Skeletal muscle satellite cell (primary cell): Measurements from ENCODE around the gene RAB40C.
"Not testable (repeated sequence)": the region's sequence is repeated elsewhere in the genome, so short reads cannot be mapped to it uniquely, and the experiment has no call there.

Experiments used
- H3K27me3 ChIP-seq: 2 replicates; pipeline ENCODE4 v1.7.0; 2013; ENCODE audit warnings: low read length; ENCODE audit not compliant: control insufficient read depth, insufficient read depth
- H3K36me3 ChIP-seq: 2 replicates; pipeline ENCODE4 v1.7.0; 2013; ENCODE audit warnings: mild to moderate bottlenecking, control low read depth, low read length; ENCODE audit not compliant: insufficient read depth
- H3K4me1 ChIP-seq: 2 replicates; pipeline ENCODE4 v1.7.0; 2013; ENCODE audit warnings: low read length; ENCODE audit not compliant: control insufficient read depth, insufficient read depth
- H3K4me2 ChIP-seq: 2 replicates; pipeline ENCODE4 v1.7.0; 2013; ENCODE audit warnings: mild to moderate bottlenecking, low read length
- H3K4me3 ChIP-seq: 2 replicates; pipeline ENCODE4 v1.7.0; 2013; ENCODE audit warnings: low read length
- H3K9ac ChIP-seq: 2 replicates; pipeline ENCODE4 v1.7.0; 2013; ENCODE audit warnings: mild to moderate bottlenecking, low read depth, low read length, moderate library complexity
- H3K9me3 ChIP-seq: replicated peaks from 2 replicates; pipeline ENCODE4 v1.7.0; 2013; ENCODE audit warnings: mild to moderate bottlenecking, control low read depth, low read length

Gene RAB40C

DNA sequence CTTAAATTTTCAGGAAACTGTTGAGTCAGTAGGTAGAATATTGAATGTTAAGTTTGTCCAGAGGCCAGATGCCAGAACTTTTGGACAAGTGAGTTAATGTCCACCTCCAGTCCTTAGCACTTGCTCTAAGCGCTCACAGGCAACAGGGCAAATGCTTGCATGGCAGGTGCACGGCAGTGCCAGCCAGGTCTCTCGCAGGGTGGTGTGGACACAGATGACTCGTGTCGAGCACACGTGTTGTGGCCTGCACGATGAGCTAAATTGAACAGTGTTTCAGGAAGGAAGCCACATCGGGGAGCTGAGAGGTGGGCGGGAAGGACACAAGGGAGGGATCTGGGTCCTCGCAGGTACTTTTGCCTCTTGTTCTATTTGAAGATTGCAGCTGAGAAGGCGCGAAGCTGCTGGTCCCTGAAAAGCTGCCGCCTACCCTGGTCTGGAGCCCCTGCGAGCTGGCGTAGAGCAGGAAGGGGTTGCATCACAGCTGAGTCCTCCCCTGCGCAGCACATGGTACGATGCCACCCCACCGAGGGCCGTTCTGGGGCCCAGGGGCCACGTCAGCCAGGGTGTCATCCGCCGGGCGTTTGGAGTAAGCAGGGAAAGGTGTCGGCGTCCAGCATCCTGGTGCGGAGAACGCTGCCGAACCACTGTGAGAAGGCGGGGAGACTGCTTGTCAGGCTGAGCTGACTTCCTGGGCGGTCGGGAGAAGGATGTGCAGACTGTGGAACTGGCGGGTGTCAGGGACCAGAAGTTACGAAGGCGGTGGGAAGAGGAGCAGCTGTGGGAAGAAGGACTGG lies 6.3 kb downstream of the RAB40C start:
- H3K4me2 ChIP-seq: no peak overlapping the region
- H3K4me1 ChIP-seq: peaks cover 3% of the 10 kb centered on the region
- H3K27me3 ChIP-seq: no peaks in the 10 kb centered on the region
- no peaks in the 10 kb centered on the region for H3K9me3 ChIP-seq
- H3K9ac ChIP-seq: no peak overlapping the region
- no peak overlapping the region for H3K4me3 ChIP-seq
- peaks cover 9% of the 10 kb centered on the region for H3K36me3 ChIP-seq

GRCh38 chr16:596736-597060 lies 6.8 kb downstream of the RAB40C start:
- Histone ChIP-seq H3K4me2 (no peak overlapping the region), H3K4me3 (no peak overlapping the region), H3K4me1 (peaks cover 2% of the 10 kb centered on the region), H3K9ac (no peak overlapping the region), H3K36me3 (peaks cover 9% of the 10 kb centered on the region), H3K9me3 (no peaks in the 10 kb centered on the region), H3K27me3 (no peaks in the 10 kb centered on the region)

DNA sequence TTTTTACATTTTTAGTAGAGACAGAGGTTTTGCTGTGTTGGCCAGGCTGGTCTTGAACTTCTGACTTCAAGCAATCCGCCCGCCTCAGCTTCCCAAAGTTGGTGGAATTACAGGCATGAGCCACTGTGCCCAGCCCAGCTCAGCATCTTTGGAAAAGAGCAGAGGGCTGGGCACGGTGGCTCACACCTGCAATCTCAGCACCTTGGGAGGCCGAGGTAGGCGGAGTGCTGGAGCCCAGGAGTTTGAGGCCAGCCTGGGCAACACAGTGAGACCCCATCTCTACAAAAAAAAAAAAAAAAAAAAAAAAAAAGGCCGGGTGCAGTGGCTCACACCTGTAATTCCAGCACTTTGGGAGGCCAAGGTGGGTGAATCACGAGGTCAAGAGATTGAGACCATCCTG lies 7.8 kb downstream of the RAB40C start:
- not testable (repeated sequence) for H3K27me3 ChIP-seq, H3K4me1 ChIP-seq, H3K36me3 ChIP-seq

DNA sequence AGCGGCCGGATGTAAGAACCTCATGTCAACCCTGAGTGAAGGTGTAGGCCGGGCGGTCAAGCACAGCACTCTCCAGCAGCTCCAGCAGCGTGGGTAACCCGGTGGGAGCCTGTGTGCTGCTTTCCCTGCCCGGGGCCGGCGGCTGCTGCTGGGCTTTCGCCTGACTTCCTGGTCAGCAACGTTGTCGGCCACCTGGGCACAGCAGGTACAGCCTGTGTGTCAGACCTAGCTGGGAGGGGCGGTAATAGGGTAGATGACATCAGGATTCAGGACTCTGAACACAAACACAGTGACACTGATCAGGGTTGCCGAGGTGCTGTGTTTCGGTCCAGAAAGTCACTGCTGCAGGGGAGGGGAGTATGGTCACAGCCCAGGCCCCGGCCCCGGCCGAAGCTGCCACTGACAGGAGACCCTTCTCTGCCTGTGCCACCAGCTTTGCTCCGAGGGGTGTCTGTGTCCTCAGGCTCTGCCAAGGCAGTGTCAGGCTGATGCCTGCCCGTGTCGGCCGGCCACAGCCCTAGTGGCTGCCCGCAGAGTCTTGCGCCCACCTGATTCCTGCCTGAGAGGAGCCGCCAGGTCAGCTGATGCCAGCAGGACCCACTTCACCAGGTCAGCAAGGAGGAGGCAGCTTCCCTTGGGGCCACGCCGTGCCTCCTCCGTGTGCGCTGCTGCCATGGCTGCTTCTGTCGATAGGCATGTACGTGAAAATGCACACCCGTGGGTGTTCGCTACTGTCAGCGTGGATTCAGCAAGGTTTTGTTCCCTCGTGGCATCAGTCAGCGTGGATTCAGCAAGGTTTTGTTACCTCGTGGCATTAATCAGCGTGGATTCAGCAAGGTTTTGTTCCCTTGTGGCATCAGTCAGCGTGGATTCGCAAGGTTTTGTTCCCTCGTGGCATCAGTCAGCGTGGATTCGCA lies 9.2 kb downstream of the RAB40C start:
- no peak overlapping the region for H3K4me3 ChIP-seq
- H3K4me2 ChIP-seq: no peak overlapping the region
- no peaks in the 10 kb centered on the region for H3K27me3 ChIP-seq
- peaks cover 5% of the 10 kb centered on the region for H3K36me3 ChIP-seq
- no peak overlapping the region for H3K9ac ChIP-seq
- no peaks in the 10 kb centered on the region for H3K9me3 ChIP-seq
- H3K4me1 ChIP-seq: no peaks in the 10 kb centered on the region

More for the DNA sequence above, 7.8 kb downstream of the RAB40C start:
- not testable (repeated sequence) for H3K9me3 ChIP-seq, H3K4me2 ChIP-seq, H3K9ac ChIP-seq, H3K4me3 ChIP-seq

DNA sequence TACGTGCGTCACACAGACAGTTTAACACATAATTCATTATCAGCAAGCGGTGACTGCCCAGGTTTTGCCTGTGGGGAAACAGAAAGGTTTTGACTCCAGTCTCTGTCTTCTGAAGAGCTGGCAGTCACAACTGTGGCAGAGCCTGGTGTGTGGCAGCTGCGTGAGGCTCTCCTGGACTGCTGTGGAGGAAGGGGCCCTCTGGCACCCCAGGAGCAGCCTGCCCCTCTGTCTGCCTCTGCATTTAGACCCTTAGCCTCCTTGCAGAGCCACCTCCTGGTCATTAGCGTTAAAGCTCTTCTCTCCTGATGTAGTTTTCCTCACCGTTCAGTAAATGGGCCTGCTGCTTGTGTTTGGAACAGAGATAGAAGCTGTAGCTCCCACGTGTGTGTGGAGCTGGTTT lies 10.9 kb downstream of the RAB40C start:
- H3K9ac ChIP-seq: no peak overlapping the region
- H3K9me3 ChIP-seq: no peaks in the 10 kb centered on the region
- no peak overlapping the region for H3K4me3 ChIP-seq
- H3K4me1 ChIP-seq: no peaks in the 10 kb centered on the region
- H3K4me2 ChIP-seq: no peak overlapping the region
- H3K36me3 ChIP-seq: peaks cover 5% of the 10 kb centered on the region
- no peaks in the 10 kb centered on the region for H3K27me3 ChIP-seq

- Histone ChIP-seq H3K4me3 (no peak overlapping the region), H3K27me3 (no peaks in the 10 kb centered on the region), H3K36me3 (peaks cover 3% of the 10 kb centered on the region), H3K4me2 (no peak overlapping the region), H3K4me1 (no peaks in the 10 kb centered on the region), H3K9me3 (no peaks in the 10 kb centered on the region), H3K9ac (no peak overlapping the region)
These were observed 14.1 kb downstream of the RAB40C start for GRCh38 chr16:603933-604332.

DNA sequence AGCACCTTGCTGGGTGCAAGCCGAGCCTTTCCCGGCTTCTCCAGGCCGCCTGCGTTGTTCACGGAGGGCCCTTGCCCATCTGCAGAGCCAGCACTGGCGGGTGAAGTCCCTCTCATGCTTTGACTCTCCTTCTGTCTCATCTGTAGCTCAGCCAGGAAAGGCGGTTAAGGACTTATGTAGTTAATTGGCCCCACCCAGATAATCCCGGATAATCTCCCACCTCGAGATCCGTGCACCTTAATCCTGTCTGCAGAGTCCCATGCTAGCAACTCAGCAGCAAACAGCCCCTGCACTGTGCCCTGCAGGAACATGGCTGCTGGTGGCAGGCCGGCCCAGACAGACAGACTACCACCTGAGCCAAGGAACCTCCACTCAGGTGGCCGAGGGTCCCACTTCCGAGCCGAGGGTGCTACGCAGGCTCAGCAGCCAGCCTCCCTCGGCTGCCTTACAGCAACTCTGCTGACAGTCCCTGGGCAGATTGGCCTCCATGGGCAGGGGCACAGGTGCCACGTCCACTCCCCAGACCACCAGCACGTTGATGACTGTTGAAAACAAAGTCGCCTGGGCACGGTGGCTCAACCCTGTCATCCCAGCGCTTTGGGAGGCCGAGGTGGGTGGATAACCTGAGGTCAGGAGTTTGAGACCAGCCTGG lies 16.9 kb downstream of the RAB40C start:
- Histone ChIP-seq H3K27me3 (no peaks in the 10 kb centered on the region), H3K4me1 (no peaks in the 10 kb centered on the region), H3K36me3 (no peaks in the 10 kb centered on the region), H3K4me3 (no peak overlapping the region), H3K4me2 (no peak overlapping the region), H3K9ac (no peak overlapping the region), H3K9me3 (no peaks in the 10 kb centered on the region)

GRCh38 chr16:608019-608418 lies 18.2 kb downstream of the RAB40C start:
- H3K4me1 ChIP-seq: no peaks in the 10 kb centered on the region
- H3K9ac ChIP-seq: no peak overlapping the region
- no peaks in the 10 kb centered on the region for H3K36me3 ChIP-seq
- no peak overlapping the region for H3K4me3 ChIP-seq
- H3K4me2 ChIP-seq: no peak overlapping the region
- no peaks in the 10 kb centered on the region for H3K9me3 ChIP-seq
- H3K27me3 ChIP-seq: no peaks in the 10 kb centered on the region

DNA sequence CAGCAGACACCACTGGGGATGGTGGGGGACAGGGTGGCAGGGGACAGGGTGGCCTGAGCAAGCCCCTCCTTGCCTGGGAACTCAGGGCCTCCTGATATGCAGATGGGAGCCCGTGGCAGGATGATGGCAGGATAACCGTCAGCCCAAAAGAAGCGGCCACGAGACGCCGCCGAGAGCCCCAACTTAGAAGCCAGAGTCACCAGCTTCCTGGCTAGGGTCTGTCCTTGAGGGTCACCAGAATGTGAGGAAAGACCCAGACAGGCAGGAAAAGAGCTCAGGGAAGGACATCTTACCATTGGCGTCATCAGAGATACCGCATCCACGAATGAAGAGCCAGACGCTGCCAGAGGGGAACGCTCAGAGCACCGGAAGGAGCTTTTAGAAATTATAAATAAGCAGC lies 19.4 kb downstream of the RAB40C start:
- H3K36me3 ChIP-seq: no peaks in the 10 kb centered on the region
- no peaks in the 10 kb centered on the region for H3K9me3 ChIP-seq
- H3K4me3 ChIP-seq: no peak overlapping the region
- no peak overlapping the region for H3K4me2 ChIP-seq
- H3K27me3 ChIP-seq: no peaks in the 10 kb centered on the region
- no peak overlapping the region for H3K9ac ChIP-seq
- H3K4me1 ChIP-seq: no peaks in the 10 kb centered on the region

DNA sequence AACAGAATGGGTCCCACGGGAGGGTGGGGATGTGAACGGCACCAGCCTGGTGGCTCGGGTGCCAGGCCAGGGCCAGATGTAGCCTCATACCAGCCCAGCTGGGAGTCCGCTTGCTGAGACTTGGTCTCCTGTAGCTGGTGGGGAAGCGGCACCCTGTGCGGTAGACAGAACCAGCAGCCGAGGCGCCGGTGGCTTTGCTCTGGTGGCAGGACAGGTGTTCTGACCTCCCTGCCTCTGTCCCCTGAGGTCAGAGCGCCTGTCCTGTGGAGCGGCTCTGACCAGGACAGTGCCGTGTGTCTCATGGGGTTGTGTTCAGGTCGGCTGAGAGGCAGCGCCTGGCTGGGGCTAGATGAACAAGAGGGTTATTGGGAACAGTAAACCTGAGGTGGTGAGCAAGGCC lies 20.1 kb downstream of the RAB40C start:
- H3K36me3 ChIP-seq: no peaks in the 10 kb centered on the region
- no peak overlapping the region for H3K4me3 ChIP-seq
- no peak overlapping the region for H3K9ac ChIP-seq

DNA sequence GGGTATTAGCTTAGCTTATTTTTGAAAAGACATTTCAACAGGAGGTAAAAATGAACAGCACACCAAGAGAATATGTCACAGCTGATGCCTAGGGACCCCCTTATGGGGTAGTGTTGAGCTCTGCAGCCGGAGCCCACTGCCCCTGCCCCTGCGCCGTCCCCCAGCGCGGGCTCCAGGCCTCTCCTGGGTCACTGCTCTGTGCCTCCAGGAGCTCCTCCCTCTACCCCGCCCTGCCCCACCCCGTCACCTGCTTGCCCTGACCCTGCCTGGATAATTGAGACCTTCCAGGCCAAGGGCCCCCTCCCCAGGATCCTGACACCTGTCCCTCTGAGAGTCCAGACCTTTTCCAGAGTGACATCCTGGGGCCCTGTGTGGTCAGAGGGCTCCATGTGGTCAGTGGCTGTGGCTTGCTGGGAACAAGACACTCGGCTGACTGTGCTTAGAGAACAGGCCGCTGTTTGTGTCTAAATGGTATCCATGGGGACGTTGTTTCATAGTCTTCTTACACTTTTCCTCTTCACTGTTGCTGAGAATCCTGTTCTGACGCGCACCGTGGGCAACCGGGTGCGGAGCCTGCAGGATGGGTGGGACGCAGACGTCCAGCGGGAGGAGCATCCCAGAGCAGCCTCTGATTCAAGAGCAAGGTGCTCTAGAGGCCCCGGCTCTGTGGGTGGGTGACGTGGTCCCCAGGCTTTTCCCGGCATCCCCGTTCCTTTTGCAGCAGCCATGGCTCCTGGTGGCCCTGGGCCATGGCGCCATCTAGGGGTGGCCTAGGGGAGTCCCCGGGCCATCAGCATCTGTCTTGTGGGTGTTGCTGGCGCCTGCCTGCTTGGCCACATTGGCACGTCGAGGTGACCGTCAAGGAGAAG lies 20.9 kb downstream of the RAB40C start:
- H3K4me3 ChIP-seq: no peak overlapping the region

More for the DNA sequence above, 20.1 kb downstream of the RAB40C start:
- H3K27me3 ChIP-seq: no peaks in the 10 kb centered on the region
- H3K4me2 ChIP-seq: no peak overlapping the region
- H3K9me3 ChIP-seq: no peaks in the 10 kb centered on the region
- H3K4me1 ChIP-seq: no peaks in the 10 kb centered on the region

More for the DNA sequence above, 20.9 kb downstream of the RAB40C start:
- H3K4me1 ChIP-seq: no peaks in the 10 kb centered on the region
- no peaks in the 10 kb centered on the region for H3K27me3 ChIP-seq
- no peak overlapping the region for H3K9ac ChIP-seq
- H3K4me2 ChIP-seq: no peak overlapping the region
- H3K9me3 ChIP-seq: no peaks in the 10 kb centered on the region
- no peaks in the 10 kb centered on the region for H3K36me3 ChIP-seq
